ENCODE data around the gene CCDC60. TPM values are rescaled to one million over a fixed set of nuclear protein-coding genes. Genes with fewer than 3 reads are reported as not detected.

The CCDC60 gene
- total RNA-seq, 1 donor from 2014 or later = not detected

DNA sequence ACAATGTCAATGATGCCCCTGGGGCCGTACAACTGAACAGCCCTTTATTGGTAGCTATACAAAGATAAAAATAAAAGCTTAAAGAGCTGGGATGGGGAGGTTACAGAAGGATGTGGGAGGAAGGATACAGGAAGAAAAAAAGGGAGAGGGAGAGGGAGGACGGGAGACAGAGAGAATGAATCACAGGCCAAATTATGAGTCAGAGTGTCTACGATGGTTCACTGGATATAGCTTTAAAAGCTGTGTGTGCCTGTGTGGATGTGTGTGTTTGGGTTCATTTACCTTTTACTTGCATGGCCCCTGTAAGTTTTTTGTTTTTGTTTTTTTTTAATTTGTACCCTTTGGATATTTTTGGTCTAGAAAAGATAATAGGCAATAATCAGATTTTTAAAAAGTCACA is 111.9 kb downstream of the CCDC60 start:
- DNase-seq (ENCODE audit: low read depth in 2 of 2) = no peak

DNA sequence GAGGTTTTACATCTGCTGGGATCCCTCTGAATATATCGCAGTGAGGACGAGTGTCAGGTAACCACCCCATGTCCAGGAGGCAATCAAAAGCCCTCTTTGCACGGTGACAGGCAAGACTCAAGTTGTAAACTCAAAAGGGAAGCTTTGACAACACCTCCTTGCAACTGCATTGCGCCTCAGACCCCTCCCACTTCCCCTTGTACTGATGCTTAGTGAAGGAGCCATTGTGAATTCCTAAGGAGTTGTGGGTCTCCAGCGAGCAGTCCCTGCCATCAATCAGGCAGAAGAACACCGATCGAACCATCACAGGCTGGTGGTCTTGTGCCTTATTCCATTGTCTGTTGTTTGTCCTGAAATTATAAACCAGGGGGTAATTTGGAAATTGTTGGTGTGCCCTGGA is 112.6 kb downstream of the CCDC60 start:
- no peak for DNase-seq (ENCODE audit: low read depth in 2 of 2)

DNA sequence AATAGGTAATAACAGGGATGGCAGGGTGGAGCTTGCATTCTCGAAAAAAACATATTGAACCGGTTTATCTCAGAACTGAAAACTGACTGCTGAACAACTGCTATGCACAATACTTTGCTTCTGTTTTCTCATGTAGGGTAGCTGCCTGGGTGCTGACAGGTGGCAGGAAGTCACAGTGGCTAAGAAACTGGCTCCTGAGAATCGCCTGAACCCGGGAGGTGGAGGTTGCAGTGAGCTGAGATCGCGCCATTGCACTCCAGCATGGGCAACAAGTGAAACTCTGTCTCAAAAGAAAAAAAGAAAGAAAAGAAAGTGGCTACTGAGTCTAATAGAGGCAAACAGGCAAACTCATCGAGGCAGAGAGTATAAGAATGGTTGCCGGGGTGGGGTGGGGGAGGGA is 113.1 kb downstream of the CCDC60 start:
- no peak for DNase-seq (ENCODE audit: low read depth in 2 of 2)

DNA sequence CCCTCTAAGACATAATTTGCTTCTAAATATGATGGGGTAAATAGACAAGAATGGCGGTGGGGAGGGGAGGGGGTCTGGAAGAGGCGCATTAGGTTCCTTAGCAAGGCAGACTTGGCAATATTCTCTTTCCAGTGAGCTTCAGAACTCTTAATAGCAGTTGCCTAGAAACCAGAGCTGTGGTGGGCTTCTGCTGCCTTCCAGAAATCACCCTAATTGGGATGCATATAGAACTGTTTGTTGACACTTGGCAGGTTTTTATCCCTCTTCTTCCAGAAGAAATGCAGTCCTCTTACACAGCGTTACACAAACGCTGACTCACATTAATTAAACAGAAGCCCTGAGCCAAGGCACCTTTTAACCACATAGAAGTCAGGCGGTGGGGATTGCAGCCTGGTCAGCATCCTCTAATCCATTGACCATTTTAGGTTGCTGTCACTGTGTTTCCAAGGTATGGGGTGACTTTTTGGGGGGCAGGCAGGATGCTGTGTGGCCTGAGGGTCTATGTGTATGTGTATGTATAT is 114.1 kb downstream of the CCDC60 start:
- no peak for DNase-seq (ENCODE audit: low read depth in 2 of 2)

DNA sequence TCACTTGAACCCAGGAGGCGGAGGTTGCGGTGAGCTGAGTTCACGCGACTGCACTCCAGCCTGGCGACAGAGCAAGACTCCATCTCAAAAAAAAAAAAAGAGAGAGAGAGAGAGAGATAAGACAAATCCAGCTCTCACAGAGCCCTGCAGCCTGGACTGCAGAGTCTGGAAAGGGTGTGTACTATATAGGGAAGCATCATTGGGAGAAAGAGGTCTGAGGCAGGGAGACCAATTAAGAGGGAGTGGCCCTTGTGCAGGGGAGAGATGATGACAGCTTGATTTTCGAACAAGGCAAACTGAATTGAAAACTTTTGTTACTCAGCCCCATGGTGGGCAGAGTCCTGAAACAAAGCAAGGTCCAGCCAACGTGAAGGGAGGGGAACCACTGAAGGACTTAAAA is 116.2 kb downstream of the CCDC60 start:
- no peak for DNase-seq (ENCODE audit: low read depth in 2 of 2)

DNA sequence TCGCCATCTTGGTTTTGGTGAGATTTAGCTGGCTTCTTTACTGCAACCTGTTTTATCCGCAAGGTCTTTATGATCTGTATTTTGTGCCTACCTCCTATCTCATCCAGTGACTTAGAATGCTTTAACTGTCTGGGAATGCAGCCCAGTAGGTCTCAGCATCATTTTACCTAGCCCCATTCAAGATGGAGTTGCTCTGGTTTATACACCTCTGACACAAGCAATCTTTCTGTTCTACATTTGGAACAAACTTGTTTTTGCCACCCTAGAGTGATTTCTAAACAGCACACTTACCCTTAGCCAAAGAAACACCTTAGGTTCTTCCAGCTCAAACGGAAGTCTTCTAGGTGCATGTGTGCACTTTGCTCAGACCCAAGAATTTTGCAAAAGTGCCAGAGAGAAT is 122.3 kb downstream of the CCDC60 start:
- no peak for DNase-seq (ENCODE audit: low read depth in 2 of 2)

DNA sequence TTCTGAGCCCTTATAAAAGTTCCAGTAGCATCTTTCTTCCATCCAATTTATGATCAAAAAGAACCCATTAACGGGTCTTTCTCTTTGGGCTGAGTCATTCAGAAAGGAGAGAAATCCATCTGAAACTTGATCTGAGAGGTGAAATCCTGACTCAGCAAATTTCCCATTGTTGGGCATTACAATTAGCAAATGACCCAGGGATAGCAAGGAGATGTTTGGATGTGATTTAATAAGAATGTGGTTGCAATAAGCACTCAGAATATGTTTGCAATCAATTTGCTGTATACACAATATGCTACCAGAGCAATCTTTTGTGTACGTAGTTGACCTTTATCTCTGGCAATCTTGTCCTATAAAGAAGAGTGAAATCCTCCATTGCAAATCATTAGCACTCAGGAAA is 122.7 kb downstream of the CCDC60 start:
- DNase-seq (ENCODE audit: low read depth in 2 of 2) = no peak

DNA sequence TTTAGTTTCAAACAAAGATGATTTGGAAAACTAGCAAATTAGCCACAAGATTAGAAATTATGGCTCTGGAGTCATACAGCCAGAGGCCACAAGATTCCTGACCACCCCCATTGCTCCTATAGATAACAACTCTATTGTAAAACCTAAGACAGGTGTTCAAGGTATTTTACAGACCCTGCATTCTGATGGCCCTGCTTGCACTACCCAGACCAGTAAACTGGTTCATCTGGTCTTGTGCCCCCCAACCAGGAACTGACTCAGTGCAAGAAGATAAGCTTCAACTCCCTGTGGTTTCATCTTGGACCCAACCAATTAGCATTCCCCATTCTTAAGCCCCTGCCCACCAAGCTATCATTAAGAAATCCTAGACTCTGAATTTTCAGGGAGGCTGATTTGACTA is 125.0 kb downstream of the CCDC60 start:
- no peak for DNase-seq (ENCODE audit: low read depth in 2 of 2)

DNA sequence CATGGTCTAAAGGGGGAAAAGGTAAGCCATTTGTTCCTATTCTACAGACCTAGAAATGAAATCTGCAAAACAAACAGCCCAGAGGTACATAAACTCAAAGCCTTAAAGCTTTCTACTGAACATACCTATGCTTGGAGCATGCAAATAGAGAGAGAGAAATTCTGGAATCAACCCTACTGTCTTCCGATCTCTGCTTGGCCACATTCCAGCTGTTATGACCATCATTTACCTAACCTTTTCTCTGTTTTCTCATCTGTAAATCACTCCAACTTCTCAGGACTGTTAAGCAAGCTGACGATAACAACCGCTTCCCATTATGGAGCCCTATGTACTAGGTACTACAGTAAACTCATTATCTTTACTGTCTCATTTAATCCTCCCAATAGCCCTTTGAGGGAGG is 126.3 kb downstream of the CCDC60 start:
- no peak for DNase-seq (ENCODE audit: low read depth in 2 of 2)

DNA sequence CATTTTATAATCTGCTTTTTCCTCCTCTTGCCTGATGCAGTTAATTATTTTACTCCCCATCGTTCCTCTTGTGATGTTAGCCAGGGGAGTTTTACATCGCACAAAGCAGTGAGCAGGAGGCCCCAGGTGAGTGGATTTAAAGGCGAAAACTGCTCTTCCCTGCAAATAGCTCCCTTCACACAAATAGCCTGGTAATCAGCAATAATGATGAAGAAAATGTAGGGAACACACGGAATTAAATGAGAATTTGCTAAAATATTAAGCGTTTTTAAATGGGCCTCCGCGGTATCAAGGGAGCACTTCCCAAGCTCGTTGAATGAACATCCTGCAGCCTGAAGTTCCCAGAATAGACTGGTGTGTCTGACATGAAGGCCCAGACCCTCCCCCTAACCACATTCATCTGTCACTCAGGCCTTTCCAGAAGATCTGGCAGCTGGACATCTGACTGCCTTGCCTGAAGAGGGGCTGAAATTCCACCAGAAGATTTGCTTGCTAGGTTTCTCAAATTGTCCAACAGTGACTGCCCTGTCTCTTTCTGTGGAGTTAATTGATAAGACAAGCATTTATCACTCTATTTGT is 127.2 kb downstream of the CCDC60 start:
- no peak for DNase-seq (ENCODE audit: low read depth in 2 of 2)

DNA sequence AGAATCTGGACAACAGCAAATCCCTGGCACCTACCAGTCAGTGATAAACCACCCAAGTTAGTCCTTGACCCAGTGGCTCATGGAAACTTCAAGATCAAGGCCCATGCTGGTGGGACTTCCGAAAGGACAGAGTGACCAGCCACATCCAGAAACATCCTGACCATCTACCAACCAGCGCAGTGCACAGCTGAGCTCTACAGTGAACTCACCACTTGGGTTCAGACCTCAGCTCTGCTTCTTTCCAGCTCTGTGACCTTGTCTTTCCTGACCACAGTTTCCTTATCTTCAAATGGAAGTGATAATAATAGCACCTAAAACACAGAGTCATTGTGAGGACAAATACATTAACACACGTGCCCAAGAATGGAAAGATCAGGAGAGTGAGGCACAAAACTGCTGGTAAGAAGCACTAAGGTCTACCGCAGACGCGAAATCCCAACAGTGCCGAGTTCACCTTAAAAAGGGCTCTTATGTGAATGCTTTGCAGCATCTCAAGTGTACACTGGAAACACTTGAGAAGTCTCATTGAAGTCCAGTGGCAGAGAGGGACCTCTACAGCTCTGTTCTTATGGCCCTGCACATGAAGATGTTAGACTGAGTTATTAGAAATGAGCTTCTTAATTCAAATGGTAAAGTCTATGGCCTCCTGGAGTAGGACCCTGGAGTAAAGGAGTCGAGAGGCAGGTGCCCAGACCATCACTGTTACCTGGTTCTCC is 128.8 kb downstream of the CCDC60 start:
- no peak for DNase-seq (ENCODE audit: low read depth in 2 of 2)

DNA sequence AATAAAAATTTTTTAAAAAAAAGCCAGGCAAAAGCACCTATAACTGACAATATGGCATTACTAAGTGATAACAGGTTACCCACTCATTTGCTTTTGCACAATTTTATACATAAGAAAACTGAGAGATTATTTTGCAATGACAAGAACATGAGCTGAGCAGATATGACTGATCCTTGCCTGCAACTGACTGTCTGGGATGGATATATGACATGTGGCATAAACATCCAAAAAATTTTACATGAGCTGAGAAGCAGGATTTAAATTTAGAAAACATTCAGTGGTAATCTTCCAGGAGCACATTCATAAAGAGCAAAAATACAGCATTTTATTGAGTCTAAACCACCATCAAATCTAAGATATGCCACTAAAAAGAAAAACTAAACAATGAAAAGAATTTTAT is 133.8 kb downstream of the CCDC60 start:
- no peak for DNase-seq (ENCODE audit: low read depth in 2 of 2)

DNA sequence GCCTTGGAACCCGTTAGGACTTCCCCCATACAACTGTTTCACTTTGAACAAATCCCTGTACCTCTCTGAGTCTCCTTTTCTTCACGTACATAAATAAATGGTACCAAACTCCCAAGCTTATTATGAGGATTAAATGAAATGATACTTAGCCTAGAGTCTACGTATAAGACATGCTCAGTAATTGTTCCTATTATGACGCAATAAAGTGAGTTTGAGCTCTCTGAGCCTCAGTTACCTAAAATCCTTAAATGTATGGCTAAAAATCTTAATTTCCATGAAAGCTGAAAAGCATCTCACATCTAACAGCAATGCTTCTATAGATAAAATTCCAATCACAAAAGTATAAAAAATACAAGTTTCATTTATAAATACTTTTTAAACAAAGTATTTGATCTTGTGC is 141.1 kb downstream of the CCDC60 start:
- DNase-seq (ENCODE audit: low read depth in 2 of 2) = no peak

DNA sequence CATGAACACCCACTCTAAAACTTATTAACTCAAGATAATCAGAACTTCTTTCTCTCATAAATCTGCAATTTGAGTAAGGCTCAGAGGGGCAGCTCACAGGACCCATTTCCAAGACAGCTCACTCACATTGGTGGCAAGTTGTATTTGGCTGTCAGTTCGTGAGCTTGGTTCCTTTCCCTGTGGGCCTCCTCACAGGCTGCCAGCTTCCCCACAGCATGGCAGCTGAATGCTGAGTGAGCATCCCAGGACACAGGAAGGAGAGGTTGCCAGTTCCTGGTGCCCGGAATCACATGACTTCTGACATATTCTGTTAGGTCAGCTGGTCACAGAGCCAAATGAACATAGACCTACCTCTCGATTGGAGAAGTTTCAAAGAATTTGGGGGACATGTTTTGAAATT is 142.4 kb downstream of the CCDC60 start:
- DNase-seq (ENCODE audit: low read depth in 2 of 2) = no peak

DNA sequence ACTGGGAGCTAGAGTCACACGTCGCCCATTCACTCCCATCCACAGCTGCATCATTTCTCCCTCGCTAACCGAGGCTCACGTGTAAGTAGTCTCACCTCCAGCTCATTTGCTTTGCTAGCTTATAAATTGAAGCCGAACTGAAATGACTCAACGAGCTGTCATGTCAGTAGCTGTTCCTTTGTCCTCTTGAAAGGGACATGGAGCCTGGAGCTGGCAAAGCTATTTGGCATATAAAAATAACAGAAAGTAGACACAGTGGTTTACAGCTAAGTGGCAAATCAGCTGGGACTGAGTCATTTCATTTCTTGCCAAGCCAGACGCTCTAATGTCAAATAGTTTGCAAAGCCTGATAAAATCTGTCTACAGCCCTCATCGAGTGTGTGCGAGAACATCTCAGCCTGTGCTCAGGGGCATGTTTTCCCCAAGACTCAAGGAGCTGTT is 144.6 kb downstream of the CCDC60 start:
- no peak for DNase-seq (ENCODE audit: low read depth in 2 of 2)

DNA sequence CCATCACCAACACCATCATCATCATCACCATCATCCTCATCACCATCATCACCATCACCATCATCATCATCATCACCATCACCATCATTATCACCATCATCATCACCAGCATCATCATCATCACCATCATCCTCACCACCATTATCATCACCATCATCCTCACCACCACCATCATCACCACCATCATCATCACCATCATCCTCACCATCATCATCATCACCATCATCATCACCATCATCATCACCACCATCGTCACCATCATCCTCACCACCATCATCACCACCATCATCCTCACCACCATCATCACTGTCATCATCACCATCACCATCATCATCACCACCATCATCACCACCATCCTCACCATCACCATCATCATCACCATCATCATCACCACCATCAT is 146.0 kb downstream of the CCDC60 start:
- no peak for DNase-seq (ENCODE audit: low read depth in 2 of 2)

DNA sequence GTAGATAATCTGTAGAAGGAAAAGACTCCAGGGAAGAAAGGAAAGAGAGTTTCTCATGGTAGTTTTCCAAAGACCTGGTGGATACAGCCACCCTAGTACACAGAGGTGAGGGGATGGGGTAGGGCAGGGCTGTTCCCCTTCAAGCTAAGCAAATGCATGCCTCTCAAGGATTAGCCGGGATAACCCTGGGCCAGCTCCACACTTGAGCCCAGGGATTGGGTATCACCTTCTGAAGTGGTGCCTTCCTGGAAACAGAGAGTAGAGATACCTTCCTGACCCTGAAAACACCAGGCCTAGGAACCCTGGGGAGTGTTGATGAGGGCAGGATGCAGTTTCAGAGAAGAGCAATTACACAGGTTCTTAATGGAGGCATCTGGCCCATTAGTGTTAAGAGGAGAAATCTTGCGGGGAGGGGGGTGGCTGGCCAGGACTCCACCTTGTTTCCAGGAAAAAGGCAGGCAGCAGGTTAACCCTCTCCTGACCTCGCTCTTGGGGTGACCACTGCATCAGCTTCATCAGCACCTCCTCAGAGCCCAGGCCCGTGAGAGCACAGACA is 152.1 kb downstream of the CCDC60 start:
- no peak for DNase-seq (ENCODE audit: low read depth in 2 of 2)

DNA sequence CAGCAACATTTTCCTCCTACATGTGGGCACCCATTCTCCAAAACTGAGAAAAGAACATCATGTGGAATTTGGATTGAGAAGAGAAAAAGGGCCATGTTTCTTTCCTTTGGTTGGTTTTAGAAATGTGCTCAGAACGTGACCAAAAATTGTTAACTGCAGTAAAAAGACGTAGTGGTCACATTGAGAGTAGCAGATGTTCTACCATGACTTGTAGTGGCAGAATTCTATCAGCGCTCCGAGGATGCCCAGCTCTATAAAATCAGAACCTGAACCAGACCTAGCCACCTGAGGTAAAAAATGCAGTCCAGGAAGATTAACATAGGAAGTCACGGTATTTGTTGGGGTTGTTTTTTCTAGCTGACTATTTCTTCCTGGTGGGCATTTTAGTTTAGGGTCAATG is 157.3 kb downstream of the CCDC60 start:
- no peak for DNase-seq (ENCODE audit: low read depth in 2 of 2)

DNA sequence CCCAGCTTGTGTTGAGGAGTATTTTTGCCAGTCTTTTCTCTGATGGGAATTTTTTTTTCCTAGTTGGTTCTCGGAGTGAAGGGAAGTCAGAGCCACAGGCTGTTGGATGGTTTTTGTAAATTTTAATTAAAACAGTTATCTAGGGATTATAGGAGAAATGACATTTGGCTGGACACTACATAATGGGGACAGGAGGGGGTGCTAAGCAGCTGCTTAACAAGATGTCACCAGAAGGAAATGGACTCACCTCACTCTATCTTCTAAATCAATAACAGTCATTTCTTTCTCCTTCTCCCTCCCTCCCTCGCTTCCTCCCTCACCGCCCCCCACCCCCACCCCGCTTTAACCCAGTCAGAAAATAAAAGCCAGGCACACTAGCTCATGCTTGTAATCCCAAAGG is 165.7 kb downstream of the CCDC60 start:
- DNase-seq (ENCODE audit: low read depth in 2 of 2) = peak in 1 of 2 donors; percentile 3

DNA sequence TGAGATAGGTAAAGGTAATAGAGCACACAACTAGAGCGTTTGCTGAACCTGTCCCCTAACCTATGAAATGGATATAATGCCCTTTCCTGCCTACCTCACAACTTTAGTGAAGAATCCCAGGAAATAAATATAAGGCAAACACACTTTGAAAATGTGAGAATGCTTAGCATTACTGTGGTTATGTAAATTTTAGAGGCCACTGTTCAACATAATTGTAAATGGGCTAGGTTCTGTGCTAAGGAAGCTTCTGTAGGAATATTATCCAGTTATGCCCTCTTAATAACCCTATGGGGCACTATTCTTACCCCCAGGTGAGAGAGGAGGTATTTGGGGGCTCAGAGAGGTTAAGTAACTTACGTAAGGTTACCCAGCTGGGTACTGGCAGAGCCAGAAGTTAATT is 166.5 kb downstream of the CCDC60 start:
- no peak for DNase-seq (ENCODE audit: low read depth in 2 of 2)

DNA sequence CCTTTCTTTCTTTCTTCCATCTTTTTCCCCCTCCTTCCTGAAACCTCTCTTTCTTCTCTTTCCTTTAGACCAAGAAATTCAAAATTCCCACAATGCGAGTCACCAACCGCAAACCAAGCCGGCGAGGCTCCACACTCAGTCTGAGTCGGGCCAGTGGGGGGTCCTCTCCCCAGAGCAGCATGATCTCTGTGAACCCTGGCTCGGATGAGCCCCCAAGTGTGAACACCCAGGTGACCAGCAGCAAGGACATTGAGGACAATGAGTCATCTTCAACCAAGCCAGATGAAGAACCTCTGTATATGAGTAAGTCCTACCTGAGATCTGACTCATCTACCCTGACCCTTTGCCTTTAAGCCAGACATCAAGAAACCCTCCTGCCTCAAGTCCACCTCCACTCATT is 170.5 kb downstream of the CCDC60 start:
- no peak for DNase-seq (ENCODE audit: low read depth in 2 of 2)

DNA sequence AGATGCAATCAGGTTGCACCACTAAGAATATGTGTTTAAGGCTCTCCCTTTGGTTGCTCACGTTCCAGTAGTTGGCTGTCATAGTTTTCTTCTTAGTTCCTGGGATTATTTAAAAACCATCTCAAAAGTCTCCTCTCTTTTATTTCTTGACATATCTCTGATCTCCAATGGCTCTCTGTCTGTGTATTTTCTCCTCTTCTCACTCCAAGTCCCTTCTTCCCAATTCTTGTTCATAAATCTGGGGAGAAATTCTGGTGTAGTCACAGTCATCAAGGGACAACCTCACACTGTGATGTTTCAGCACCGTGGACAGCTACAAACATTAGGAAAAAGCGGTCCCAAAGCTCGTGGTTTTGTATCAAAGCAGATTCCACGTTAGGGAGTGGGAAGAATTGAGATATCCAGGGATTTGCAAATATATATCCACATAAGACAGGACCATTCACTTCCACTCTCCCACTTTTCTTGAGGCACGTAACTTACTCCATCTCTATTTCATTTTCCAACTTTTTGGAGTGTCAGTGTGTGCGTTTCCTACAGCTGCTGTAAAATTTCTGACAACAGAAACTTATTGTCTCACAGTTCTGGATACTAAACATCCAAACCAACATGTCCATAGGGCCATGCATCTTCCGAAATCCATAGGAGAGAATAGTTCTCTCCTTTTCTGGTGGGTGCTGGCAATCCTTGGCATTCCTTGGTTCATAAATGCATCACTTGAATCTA is 178.4 kb downstream of the CCDC60 start:
- peak; percentile 35 to 46 for DNase-seq (ENCODE audit: low read depth in 2 of 2)
